HG02798 (cell line): ENCODE measurements around the gene TIMM17B.
A peak's percentile ranks its signal among the peaks of the same experiment; 100 is the strongest.

ENCODE experiments used
- ATAC-seq: cut with Tn5 transposase; IDR thresholded peaks from one replicate; pipeline ENCODE4 v1.9.1; 2021; ENCODE audit warnings: mild to moderate bottlenecking; ENCODE audit not compliant: unreplicated experiment, poor library complexity

Gene TIMM17B

GRCh38 chrX:48919360-48919841 is 21.8 kb upstream of the TIMM17B start:
- ATAC-seq: no peak

- peak; percentile 84 for ATAC-seq
These were observed 21.2 kb upstream of the TIMM17B start, which contains the start of gene PIM2 for GRCh38 chrX:48918643-48919340. PIM2 (minus strand) TSS chrX:48919024; CDS start chrX:48918834, 190 bp downstream.

GRCh38 chrX:48918301-48918642 is 20.7 kb upstream of the TIMM17B start:
- no peak for ATAC-seq

GRCh38 chrX:48917139-48918001 is 19.8 kb upstream of the TIMM17B start:
- ATAC-seq: peak; percentile 39

GRCh38 chrX:48914593-48915493 is 17.3 kb upstream of the TIMM17B start:
- no peak for ATAC-seq

- ATAC-seq: no peak
These were observed 16.2 kb upstream of the TIMM17B start for GRCh38 chrX:48913605-48914366.

- ATAC-seq: peak; percentile 73
These were observed 14.0 kb upstream of the TIMM17B start, which contains the start of gene SLC35A2 for GRCh38 chrX:48911412-48912182. SLC35A2 (minus strand) TSS chrX:48911646; CDS start chrX:48911636, 10 bp downstream.

GRCh38 chrX:48910926-48911411 is 13.4 kb upstream of the TIMM17B start:
- ATAC-seq: no peak

- ATAC-seq: no peak
These were observed 12.2 kb upstream of the TIMM17B start for GRCh38 chrX:48909703-48910294.

- ATAC-seq: no peak
These were observed 11.0 kb upstream of the TIMM17B start for GRCh38 chrX:48908600-48908999.

- ATAC-seq: no peak
These were observed 7.7 kb upstream of the TIMM17B start for GRCh38 chrX:48905090-48905790.

- ATAC-seq: no peak
These were observed 7.1 kb upstream of the TIMM17B start for GRCh38 chrX:48904626-48905025.

- no peak for ATAC-seq
These were observed 6.6 kb upstream of the TIMM17B start for GRCh38 chrX:48904180-48904579.

GRCh38 chrX:48903290-48903689 is 5.7 kb upstream of the TIMM17B start:
- ATAC-seq: no peak

- no peak for ATAC-seq
These were observed 5.2 kb upstream of the TIMM17B start for GRCh38 chrX:48902776-48903175.

- no peak for ATAC-seq
These were observed 4.6 kb upstream of the TIMM17B start for GRCh38 chrX:48902135-48902534.

- ATAC-seq: no peak
These were observed 3.5 kb upstream of the TIMM17B start for GRCh38 chrX:48901069-48901468.

GRCh38 chrX:48899078-48899410 is 1.5 kb upstream of the TIMM17B start:
- no peak for ATAC-seq
